K562 (cell line): ENCODE results near the gene CHD5. TPM values are rescaled to one million over a fixed set of nuclear protein-coding genes. Genes with fewer than 3 reads are reported as not detected.

Experiments used
- ATAC-seq: fragments of 200-7000 bp; cut with Tn5 transposase; 3 replicates; pipeline ENCODE4 v1.9.1; 2020; ENCODE audit warnings: moderate library complexity
- BruUV-seq: library from RNA; stranded (reverse); fragments of 400-500 nt; replicated peaks from 2 replicates; lab custom pipeline; 2021; lab: Mats Ljungman, UMichigan
- CTCF ChIA-PET: fragments of 300-600 bp; formaldehyde crosslinking; extraction: SDS; loops from one replicate; lab custom pipeline; 2021; ENCODE audit warnings: low intra/inter-chr PET ratio; lab: Yijun Ruan, JAX
- POLR2A ChIA-PET: fragments of 300-600, 350-650 bp; sonication (Branson Sonifier 250); formaldehyde crosslinking; extraction: SDS; loops from one replicate; lab custom pipeline; 2021; ENCODE audit warnings: antibody characterized with exemption, inconsistent platforms; lab: Yijun Ruan, JAX
- DNase-seq, 4 experiments: peaks; one replicate each; pipeline versions ENCODE4 v3.0.0 to v3.0.0-alpha.2; 2011 to 2018; ENCODE audit warnings: low spot score in 3 of 4, mixed read lengths in 3 of 4; ENCODE audit errors: extremely low read depth in 1 of 4
- FAIRE-seq: peaks from 2 replicates; lab custom pipeline; 2011; peaks lifted over from hg19 to GRCh38; lab: Jason Lieb, UNC
- H2AFZ ChIP-seq: 2 replicates; pipeline ENCODE4 v1.6.0; 2011; ENCODE audit warnings: low read depth, low read length, control low read depth, inconsistent platforms
- H3K27ac ChIP-seq: fragments of 200-600 bp; 3 replicates; pipeline ENCODE4 v1.8.0; 2011; ENCODE audit warnings: low read depth, mild to moderate bottlenecking, control low read depth, inconsistent platforms, low read length, moderate library complexity, mixed read lengths; ENCODE audit errors: extremely low read depth
- H3K27me3 ChIP-seq, 2 experiments: fragments of 300-600 bp in 1 of 2; 2 replicates in 1 of 2; 3 replicates in 1 of 2; pipeline versions ENCODE4 v1.6.0 to v1.8.0; 2011; ENCODE audit warnings: inconsistent platforms in 2 of 2, low read length in 2 of 2, mild to moderate bottlenecking in 1 of 2, mixed read lengths in 1 of 2, moderate library complexity in 1 of 2; ENCODE audit not compliant: control insufficient read depth in 2 of 2, insufficient read depth in 2 of 2
- H3K36me3 ChIP-seq: fragments of 300-600 bp; 3 replicates; pipeline ENCODE4 v1.8.0; 2011; ENCODE audit warnings: mild to moderate bottlenecking, low read length, inconsistent platforms; ENCODE audit not compliant: control insufficient read depth, insufficient read depth
- H3K4me1 ChIP-seq, 2 experiments: fragments of 200-600 bp in 1 of 2; replicated peaks in 1 of 2; 2 replicates in 1 of 2; 3 replicates in 1 of 2; pipeline versions ENCODE4 v1.5.1 to v1.8.0; 2011; ENCODE audit warnings: inconsistent platforms in 2 of 2, low read length in 2 of 2, mild to moderate bottlenecking in 1 of 2, mixed read lengths in 1 of 2, moderate library complexity in 1 of 2; ENCODE audit not compliant: control insufficient read depth in 2 of 2, insufficient read depth in 2 of 2
- H3K4me2 ChIP-seq: 2 replicates; pipeline ENCODE4 v1.6.1; 2011; ENCODE audit warnings: low read length, control low read depth, inconsistent platforms, mixed read lengths; ENCODE audit not compliant: insufficient read depth
- H3K4me3 ChIP-seq: fragments of 200-600 bp; sonication (generic), shearing (Covaris generic); 2 replicates; pipeline ENCODE4 v1.5.1; 2016; ENCODE audit warnings: control low read depth, inconsistent platforms
- H3K79me2 ChIP-seq: fragments of 200-600 bp; 3 replicates; pipeline ENCODE4 v1.8.0; 2011; ENCODE audit warnings: low read length, inconsistent platforms; ENCODE audit not compliant: control insufficient read depth, insufficient read depth
- H3K9ac ChIP-seq, 2 experiments: 2 replicates each; pipeline versions ENCODE4 v1.6.0 to v1.6.1; 2011; ENCODE audit warnings: low read depth in 2 of 2, low read length in 2 of 2, control low read depth in 1 of 2, inconsistent platforms in 1 of 2, mild to moderate bottlenecking in 1 of 2, mixed read lengths in 1 of 2; ENCODE audit not compliant: insufficient read depth in 1 of 2
- H3K9me1 ChIP-seq: one replicate; pipeline ENCODE4 v1.6.0; 2011; ENCODE audit warnings: inconsistent platforms, mild to moderate bottlenecking, low read length, moderate library complexity; ENCODE audit not compliant: control insufficient read depth, insufficient read depth
- H3K9me3 ChIP-seq: replicated peaks from 2 replicates; pipeline ENCODE4 v1.5.1; 2011; ENCODE audit warnings: low read depth, low read length, inconsistent platforms; ENCODE audit not compliant: control insufficient read depth, insufficient read depth
- H4K20me1 ChIP-seq: replicated peaks from 2 replicates; pipeline ENCODE4 v1.6.1; 2011; ENCODE audit warnings: low read length, inconsistent platforms, mixed read lengths; ENCODE audit not compliant: control insufficient read depth, insufficient read depth
- ARID2 ChIP-seq: fragments of 450-650 bp; IDR thresholded peaks from 2 replicates; pipeline ENCODE4 v1.6.1; 2017; ENCODE audit warnings: antibody characterized with exemption, mild to moderate bottlenecking
- CEBPB ChIP-seq: fragments of 450-650 bp; IDR thresholded peaks from 2 replicates; pipeline ENCODE4 v1.6.1; 2016; ENCODE audit warnings: missing genetic modification characterization, missing compliant biosample characterization
- E4F1 ChIP-seq: fragments of 250-450 bp; sonication (Bioruptor Pico); IDR thresholded peaks from 2 replicates; pipeline ENCODE4 v1.5.0; 2021; ENCODE audit warnings: mild to moderate bottlenecking, borderline replicate concordance
- HDAC2 ChIP-seq: fragments of 450-650 bp; IDR thresholded peaks from 2 replicates; pipeline ENCODE4 v1.6.1; 2016; ENCODE audit warnings: mild to moderate bottlenecking
- JUN ChIP-seq, 2 experiments: sonication (generic) in 1 of 2; formaldehyde crosslinking in 1 of 2; IDR thresholded peaks; 2 replicates each; pipeline versions ENCODE4 v1.6.1 to v1.8.0; 2012 to 2022; ENCODE audit warnings: borderline replicate concordance in 2 of 2, mild to moderate bottlenecking in 2 of 2, improper control_type of control experiment in 1 of 2, low read depth in 1 of 2, low read length in 1 of 2, missing genetic modification reagents in 1 of 2
- NFYB ChIP-seq: IDR thresholded peaks from 2 replicates; pipeline ENCODE4 v1.6.1; 2011; ENCODE audit warnings: mild to moderate bottlenecking, moderate library complexity; ENCODE audit not compliant: insufficient read length; ENCODE audit errors: extremely low read depth
- PBX2 ChIP-seq, 2 experiments: IDR thresholded peaks in 1 of 2; conservative IDR thresholded peaks in 1 of 2; 2 replicates each; pipeline ENCODE4 v1.6.1; 2016; ENCODE audit warnings: low read depth in 2 of 2, mild to moderate bottlenecking in 1 of 2, missing compliant biosample characterization in 1 of 2, missing genetic modification characterization in 1 of 2, moderate library complexity in 1 of 2
- SMAD1 ChIP-seq: fragments of 150-350 bp; IDR thresholded peaks from 2 replicates; pipeline ENCODE4 v1.6.1; 2014; ENCODE audit warnings: low read length, low read depth; ENCODE audit not compliant: partially characterized antibody
- ZBTB2 ChIP-seq: fragments of 450-650 bp; IDR thresholded peaks from 2 replicates; pipeline ENCODE4 v1.6.1; 2016; ENCODE audit warnings: antibody characterized with exemption
- ZNF217 ChIP-seq: sonication (generic); formaldehyde crosslinking; IDR thresholded peaks from 2 replicates; pipeline ENCODE4 v1.8.0; 2022; ENCODE audit warnings: mild to moderate bottlenecking, missing genetic modification reagents
- ZNF277 ChIP-seq: fragments of 250-450 bp; sonication (Bioruptor Pico); IDR thresholded peaks from 2 replicates; pipeline ENCODE4 v1.8.0; 2022; ENCODE audit warnings: inconsistent platforms, mild to moderate bottlenecking, moderate library complexity, borderline replicate concordance
- WGBS: fragments of 100-300 bp; shearing (Covaris generic); methylation state at CpG from one replicate; pipeline ENCODE4 v1.1.6; 2016; ENCODE audit warnings: low coverage, mixed read lengths; ENCODE audit not compliant: insufficient coverage; ENCODE audit errors: missing lambda C conversion rate; 5-methylcytosine and 5-hydroxymethylcytosine counted together
- in situ Hi-C: fragments of 300-500 bp; cut with MboI; formaldehyde crosslinking; loops from 4 replicates; pipeline ENCODE4 v1.15.0; 2018; ENCODE audit warnings: inconsistent platforms, mixed read lengths
- intact Hi-C: fragments of 100-400 bp; cut with micrococcal nuclease; formaldehyde crosslinking; loops from 2 replicates; pipeline ENCODE4 v1.14.2; 2022
- polyA plus RNA-seq, 8 experiments: library from polyadenylated mRNA; depleted of rRNA in 4 of 8; stranded (reverse) in 5 of 8; unstranded in 3 of 8; fragments of >200 nt; fragmentation: Nextera tagmentation in 2 of 8; fragmentation: Illumina TruSeq in 1 of 8; extraction: Ambion mirVana in 2 of 8; extraction: Trizol in 1 of 8; gene quantifications; 2 replicates each; pipeline versions ENCODE4 v1.2.1 to v1.2.3, GENCODE V29; 2011 to 2014; ENCODE audit warnings: inconsistent platforms in 1 of 8, missing spikeins in 1 of 8
- total RNA-seq, 7 experiments: library from RNA; depleted of rRNA in 6 of 7; stranded (reverse); fragments of >200 nt in 6 of 7; fragmentation: Illumina TruSeq in 2 of 7; extraction: Trizol in 2 of 7; gene quantifications; 2 replicates each; pipeline versions ENCODE4 v1.2.1 to v1.2.3, GENCODE V29; 2011 to 2021; ENCODE audit warnings: low replicate concordance in 1 of 7

CHD5 gene
- total and polyA plus RNA-seq, 9 of the 15 experiments (the other 6 are each of a cell fraction or from before 2014, with no cell fraction given) = 0.03 to 0.52 (median 0.11) TPM; not detected in 2

GRCh38 chr1:6211731-6212130, 31.6 kb upstream of the CHD5 start:
- POLR2A ChIA-PET = interaction anchor here (0.6 to 1.9 kb wide), 6 partner anchors 12 to 127 kb away, joined by 3 to 8 read pairs (median 4); partner anchors contain the start of gene RPL22
- H3K4me3 ChIP-seq = no peak overlapping the region
- peaks cover 4 to 54% of the 10 kb centered on the region in 2 experiments; a peak in 4 of 5 replicates for H3K4me1 ChIP-seq
- CTCF ChIA-PET = no interaction called here
- H3K79me2 ChIP-seq = peaks cover 36% of the 10 kb centered on the region
- no peak overlapping the region for H3K27ac ChIP-seq
- DNase-seq = no peak
- 0 out of 4 replicates have a peak overlapping the region, but pooled peaks of 1 of the 2 experiments have one; percentile 21 for H3K9ac ChIP-seq
- no peaks in the 10 kb centered on the region for H3K27me3 ChIP-seq
- in situ Hi-C loops = no loop called here
- intact Hi-C loops = no loop called here
- no peaks in the 10 kb centered on the region for H4K20me1 ChIP-seq
- 94% methylated on average over 10 of the region's 16 CpGs for WGBS
- H3K4me2 ChIP-seq = no peak overlapping the region
- no peak overlapping the region for H2AFZ ChIP-seq
- no peak for FAIRE-seq
- H3K36me3 ChIP-seq = peaks cover 62% of the 10 kb centered on the region; the same call in 2 of the 3 replicates
- BruUV-seq = no TSS peak
- H3K9me3 ChIP-seq = no peaks in the 10 kb centered on the region
- ATAC-seq = no peak
- peaks cover 4% of the 10 kb centered on the region for H3K9me1 ChIP-seq
- TF ChIP-seq CEBPB (tag) (no peak), ARID2 (no peak), NFYB (no peak), ZNF217 (CRISPR knock-in tag) (no peak), ZBTB2 (no peak), E4F1 (CRISPR knock-in tag) (no peak), SMAD1 (no peak), PBX2 (CRISPR knock-in tag; IDR thresholded peaks at IDR 0.05; ENCODE audit: low read depth) (no peak), PBX2 (tag; conservative IDR thresholded peaks at IDR 0.05; ENCODE audit: low read depth) (no peak), JUN (IDR thresholded peaks at IDR 0.05; ENCODE audit: borderline replicate concordance, low read depth, low read length) (no peak), JUN (CRISPR knock-in tag; IDR thresholded peaks at IDR 0.05; ENCODE audit: borderline replicate concordance) (no peak), ZNF277 (no peak), HDAC2 (no peak)
